SW480 (cell line): ENCODE results near the gene ANKRD66.
"Not testable (repeated sequence)": the region's sequence is repeated elsewhere in the genome, so short reads cannot be mapped to it uniquely, and the experiment has no call there.

Experiments
- DNase-seq: peaks from one replicate; pipeline ENCODE4 v3.0.0-alpha.2; 2016; ENCODE audit warnings: low spot score

The ANKRD66 gene

DNA sequence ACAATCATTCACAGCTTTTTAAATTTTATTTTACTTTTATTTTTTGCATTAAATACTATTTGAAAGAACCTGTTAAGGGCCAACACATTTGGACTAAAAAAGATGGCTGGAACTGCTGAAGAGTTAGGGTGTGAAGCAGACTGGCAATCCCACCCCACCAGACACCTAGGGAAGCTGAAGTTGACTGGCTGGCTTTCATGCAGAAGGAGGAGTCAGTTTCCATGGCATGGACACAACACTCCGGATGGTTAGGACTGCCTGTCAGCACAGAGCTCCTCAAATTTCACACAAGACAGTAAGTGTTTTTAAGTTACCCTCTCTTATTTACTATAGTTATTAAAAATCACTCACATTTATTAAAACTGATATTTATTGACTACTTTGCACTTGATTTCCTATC, at the start of gene ANKRD66:
ANKRD66 (plus strand) TSS at position 238 of the 400 bp plus-strand sequence. CDS start 5,016 bp downstream, outside the sequence.
- no peak for DNase-seq

DNA sequence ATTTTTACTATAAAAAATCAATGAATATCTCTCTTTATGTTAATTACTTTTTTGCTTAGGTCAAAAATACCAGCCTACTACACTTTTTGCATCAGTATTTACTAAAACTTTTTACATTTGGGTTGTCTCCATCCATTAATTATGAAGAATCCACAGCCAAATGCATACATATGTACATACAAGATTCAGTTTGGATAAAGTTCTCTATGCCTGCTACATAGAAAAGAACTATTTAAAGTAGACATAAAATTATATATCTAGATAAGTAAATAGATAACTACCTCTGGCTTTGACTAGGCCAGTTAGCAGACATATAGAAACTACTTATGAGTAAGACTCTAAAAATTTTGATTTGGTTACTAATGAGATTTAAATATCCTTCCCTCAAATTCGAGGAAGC, 46.8 kb upstream of the ANKRD66 start:
- DNase-seq, result no peak

DNA sequence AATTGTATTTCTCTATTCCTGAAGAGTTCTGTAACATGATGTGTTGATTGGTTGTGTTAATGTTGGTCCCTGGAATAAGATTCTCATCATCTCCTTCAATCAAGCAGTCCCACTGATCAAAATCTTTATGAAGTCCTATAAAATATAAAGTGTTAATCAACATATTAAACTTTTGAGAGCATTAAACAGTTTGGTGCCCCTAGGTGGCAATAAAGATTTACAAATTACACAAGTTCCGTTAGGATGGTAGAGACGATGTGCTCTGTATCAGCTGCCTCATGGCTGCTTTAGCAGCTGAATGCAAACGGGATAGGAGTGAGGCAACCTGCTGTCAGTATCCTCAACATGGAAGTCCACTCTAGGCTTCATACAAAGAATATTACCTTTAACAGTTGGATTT, 42.2 kb upstream of the ANKRD66 start:
- peak; percentile 56 for DNase-seq

DNA sequence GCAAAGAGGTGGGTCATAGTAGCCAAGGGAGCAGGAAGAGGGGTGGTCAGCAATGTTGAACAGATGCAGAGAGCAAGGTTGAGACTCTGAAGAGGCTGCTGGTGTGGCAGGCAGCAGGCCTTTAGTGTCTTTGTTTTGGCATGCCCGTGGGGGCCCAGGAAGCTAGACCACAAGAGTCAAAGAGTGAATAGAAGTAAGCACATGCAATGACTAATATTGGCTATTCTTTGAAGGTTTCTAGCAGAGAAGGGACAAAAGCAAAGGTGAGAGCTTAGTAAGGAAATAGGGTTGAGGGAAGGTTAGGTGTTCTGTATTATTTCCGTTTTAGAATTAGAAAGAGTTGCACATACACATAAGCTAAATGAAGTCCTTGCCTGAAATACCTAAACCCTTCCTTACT, 40.3 kb upstream of the ANKRD66 start:
- no peak for DNase-seq

DNA sequence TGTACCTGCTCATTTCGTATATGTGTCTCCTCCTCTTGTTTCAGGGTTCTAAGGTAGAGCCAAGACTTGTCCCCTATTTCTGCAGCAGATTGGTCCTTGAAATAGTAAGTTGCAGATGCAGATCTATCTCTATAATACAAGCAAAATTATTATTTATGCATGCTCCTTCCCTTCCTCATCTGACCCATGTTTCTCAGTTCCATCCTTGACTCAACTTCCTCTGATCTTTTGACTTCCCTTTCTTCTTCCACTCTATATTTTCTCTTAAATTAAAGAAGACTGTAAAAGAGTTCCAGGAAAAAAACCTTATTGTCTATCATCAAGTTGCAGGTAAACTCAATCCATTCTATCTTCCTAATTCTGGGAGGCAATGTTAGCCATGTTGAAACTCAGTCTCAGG, 35.2 kb upstream of the ANKRD66 start:
- DNase-seq, result no peak

DNA sequence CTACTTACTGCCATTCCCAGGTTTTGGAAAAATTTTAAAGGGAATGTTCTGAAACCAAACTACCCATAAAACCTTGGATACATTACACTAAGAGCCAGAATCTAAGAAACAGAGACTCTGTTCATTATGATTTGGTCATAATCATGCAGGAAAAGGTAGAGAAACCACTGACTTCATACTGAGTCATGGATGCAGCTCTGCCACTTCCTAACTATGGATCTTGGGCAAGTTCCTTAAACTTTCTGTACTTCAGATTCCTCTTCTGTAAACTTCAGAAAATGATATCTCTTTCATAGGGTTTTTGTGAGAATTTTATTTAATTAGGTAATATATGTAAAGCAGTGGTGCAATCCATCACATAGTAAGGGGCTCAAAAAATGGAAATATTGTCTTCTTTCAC, 31.6 kb upstream of the ANKRD66 start:
- no peak for DNase-seq

DNA sequence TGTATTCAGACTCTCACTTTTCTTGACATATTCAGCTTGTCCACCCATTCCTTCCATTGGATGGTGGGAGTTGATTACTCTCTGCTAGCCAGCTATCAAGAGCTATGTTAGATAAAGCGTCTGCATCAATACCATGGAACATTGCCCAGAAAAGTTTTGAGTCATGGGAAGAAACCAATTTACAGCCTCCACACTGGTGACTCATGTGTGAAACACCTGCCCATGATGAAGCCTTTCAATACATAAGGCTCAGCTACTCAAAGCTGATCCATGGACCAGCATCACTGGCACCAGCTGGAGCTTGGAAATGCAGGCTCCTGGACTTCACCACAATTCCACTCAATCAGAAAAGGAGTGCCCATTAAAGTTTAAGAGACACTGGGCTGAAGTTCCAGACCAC, 27.6 kb upstream of the ANKRD66 start:
- DNase-seq, result peak; percentile 60

DNA sequence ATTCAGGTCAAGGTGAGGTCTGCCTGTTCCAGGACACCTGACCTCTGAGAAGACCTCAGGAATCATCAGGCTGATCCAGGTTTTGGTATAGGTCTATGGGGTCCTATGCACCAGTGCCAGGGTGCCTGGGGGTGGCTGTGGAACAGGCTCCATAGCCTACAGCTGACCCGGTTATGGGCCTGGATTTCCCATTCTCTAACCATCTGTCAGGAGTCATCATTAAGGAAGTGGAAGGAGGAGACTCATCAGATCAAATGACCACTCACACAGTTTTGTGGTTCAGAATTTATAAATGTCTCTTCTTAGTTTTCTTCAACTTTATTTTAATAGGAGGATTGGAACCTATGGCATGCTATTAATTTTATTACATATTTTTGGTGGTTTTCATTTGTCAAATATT, 26.3 kb upstream of the ANKRD66 start:
- DNase-seq, result no peak

DNA sequence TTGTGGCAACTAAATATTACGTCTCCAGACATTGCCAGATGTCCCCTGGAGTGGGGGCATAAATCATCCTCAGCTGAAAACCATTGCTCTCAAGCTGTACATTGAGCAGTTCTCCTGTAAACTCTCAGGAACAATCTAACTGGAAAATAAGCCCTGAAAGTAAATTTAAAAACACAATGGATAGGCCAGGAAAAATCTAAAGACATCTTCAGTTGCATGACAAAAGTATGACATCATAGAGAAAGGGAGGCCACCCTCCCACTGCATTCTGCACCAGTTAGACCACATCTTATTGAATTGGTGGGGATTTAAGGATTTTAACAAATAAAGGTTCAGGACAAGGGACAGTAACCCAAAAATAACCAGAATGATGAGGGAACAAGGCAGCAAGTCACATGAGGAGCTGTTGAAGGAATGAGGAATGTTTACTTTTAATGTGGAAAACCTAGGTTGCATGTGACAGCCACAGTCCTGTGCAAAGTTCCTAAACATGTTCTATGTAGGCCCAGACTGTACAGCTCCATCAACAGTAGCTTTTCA, 16.9 kb upstream of the ANKRD66 start:
- no peak for DNase-seq

DNA sequence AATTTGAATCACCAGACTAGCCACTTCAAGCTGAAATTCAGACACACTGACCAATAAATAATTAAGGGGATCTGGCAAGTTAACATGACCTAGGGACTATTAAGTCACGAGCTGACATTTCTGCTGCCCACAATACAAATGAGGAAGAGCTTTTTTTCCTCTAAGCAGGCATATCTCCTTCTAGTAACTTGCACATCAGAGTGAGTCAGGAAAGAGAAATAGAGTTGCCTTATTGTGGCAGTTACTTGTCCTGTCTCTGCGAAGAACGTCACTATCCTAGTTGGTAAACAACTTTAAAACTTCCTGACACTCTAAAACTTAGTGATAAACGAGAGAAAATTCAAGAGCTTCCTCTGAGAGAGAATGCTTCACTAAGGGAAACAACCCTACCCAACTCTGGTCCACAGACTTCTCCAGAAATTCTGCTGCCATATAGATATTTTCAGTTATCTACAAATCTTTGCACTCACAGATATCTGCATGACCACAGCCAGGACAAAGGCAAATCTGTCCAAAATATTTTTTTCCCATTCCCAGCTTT, 15.7 kb upstream of the ANKRD66 start:
- DNase-seq, result no peak

DNA sequence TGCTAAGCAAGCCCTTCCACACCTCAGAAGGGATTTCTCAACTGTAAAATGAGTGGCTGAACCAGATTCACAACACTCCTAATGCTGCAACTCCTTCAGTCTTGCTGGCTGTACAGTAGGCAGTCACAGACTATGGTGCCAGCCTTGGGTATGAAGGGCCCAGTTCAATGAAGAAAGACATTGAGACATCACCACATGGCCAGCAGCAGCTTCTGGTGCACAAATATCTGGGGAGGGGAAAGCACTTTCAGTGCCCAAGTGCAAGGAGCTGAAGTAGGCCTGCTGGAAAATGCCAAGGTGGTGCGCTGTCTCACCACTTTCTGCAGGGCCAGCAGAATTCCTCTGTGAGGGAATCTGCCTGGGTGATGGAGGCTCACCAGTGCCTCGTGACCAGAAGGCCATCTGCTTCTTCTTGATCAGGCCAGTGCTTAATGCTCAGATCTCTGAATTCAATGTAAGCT, 13.4 kb upstream of the ANKRD66 start:
- no peak for DNase-seq

DNA sequence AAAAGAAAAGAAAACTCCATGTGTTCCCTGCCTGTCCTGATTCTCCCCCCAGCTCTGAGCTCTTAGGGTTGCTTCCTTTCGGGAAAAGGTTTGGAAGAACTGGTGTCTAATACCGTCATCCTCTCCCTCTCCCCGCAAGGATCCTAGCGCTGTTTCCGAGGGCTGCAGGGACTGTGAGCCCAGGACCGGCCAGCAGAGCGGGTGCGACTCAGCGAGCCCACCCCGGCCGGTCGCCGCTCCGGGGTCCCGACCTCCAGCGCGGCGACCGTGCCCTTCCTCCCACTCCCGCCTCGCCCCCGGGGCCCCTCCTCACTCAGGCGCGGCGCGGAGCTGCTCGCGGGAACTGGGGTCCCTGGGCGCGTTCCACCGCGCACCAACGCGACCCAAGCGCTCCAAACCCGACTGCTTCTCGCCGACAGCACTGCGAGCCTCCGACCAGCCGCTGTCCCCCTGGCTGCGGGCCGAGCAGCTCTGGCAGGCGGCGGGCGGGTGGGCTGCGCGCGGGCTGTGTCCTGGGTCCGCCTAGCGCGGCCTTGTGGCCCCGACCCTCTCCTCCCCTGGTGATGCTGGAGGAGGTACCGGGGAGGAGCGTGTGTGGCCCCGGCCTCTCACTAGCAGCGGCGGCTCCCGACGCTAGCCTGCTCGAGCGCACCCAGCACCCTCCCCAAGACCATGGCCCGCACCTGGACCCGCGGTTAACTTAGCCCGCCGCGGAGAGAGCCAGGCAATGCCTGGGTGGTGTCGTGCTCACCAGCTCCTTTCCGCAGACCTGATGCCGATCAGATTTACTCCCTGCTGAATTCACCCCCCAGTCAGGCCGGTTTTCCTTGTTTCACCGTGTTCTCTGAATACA, 11.6 kb upstream of the ANKRD66 start, which contains the start of gene PLA2G7:
PLA2G7 (minus strand) TSS at position 509 of the 853 bp plus-strand sequence. CDS start 12,484 bp downstream, outside the sequence.
- DNase-seq, result peak; percentile 45

DNA sequence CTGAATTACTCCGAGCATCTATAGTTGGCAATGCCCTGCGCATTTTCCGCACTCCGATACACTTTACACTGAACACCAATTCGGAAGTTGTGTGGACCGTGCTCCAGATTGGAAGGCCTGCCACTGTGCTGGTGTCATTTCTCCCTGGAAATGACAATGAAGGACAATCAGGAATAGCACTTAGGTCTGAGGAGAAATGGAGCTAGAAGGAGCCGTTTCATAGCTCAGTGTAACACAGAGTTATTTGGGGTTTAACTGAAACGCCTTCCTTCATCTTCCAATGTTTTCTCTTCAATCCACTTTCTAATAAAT, 11.1 kb upstream of the ANKRD66 start:
- no peak for DNase-seq

DNA sequence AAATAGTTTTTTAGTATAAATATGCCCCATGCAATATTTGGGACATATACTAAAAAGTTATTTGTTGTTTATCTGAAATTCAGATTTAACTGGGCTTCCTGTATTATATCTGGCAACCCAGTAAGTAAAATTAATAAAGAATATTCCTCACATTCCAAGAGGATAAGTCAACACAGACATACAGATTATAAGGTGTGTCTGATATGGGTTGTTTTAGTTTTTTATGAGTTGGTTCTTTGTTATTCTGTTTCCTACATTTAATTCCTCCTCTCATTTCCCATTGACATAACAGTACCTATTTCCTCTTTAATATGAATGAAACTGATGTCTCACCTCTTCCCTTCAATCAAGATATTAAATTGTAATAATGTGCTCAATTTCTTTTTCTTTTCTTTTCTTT, 9.8 kb upstream of the ANKRD66 start:
- no peak for DNase-seq

DNA sequence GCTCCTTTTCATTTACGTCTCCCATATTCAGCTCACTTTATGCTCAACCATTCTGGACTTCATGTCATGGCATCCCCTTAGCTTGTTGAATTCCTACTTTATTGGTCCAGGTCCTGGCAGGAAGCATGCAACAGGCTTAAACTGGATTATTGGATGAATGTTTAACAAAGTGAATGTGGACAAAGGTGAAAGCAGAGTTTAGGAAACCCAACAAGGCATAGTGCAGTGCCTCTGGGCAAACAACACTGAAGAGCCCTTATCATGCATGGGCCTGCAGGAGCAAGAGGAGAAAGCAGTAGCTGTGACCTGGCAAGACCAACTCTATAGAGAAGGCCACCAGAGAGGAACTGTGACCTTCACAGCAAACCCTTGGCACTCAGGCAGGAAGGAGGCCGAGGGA, 5.3 kb upstream of the ANKRD66 start:
- DNase-seq, result no peak

DNA sequence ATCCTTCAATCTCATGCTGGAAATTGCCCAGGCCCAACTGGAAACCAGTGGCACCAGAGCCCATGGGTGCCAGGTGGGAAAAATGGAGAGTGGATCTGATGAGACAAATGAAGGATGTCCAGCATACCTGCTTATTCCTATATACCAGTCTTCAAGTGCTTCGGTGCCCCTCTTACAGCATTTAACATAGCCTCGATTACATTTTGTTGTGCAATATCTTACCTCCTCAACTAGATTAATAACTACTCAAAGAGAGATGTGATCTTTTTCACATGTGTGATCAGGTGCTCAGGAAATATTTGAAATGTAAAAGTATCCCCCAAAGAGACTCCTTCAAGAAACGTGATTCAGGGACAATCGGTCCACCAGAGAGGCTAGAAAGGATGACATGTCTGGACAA, 4.8 kb upstream of the ANKRD66 start:
- DNase-seq, result no peak

DNA sequence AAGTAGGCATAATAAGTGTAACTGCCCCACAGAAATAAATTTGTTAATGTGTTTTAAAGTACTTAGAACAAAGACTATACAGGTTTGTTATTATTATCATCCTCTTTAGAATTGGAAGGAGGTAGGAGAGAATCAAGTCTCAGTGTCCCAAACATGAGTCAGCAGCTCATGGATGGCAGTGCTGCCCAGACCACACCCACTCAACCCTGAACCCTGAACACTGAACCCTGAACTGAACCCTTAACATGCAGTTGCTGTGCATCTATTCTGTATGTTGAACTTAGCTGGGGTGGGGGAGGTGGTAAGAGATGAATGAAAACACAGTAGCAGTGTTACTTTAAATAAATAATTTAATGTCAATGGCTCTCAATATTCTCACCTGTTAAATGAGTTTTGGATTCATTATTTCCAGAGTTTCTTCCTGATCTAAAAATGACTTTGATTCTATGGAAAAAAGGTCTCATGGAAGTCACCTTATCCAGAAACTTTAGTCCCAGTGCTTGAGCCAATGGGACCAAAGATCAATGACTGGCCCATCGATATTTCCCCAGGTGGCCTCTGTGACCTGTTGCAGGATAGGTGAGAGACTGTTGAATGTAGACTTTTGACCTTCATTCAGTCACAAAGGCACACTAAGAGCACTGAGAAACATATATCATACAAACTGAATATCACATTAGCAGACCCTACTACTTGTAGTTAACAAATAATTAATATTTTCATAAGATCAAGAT, 3.1 kb upstream of the ANKRD66 start:
- no peak for DNase-seq

DNA sequence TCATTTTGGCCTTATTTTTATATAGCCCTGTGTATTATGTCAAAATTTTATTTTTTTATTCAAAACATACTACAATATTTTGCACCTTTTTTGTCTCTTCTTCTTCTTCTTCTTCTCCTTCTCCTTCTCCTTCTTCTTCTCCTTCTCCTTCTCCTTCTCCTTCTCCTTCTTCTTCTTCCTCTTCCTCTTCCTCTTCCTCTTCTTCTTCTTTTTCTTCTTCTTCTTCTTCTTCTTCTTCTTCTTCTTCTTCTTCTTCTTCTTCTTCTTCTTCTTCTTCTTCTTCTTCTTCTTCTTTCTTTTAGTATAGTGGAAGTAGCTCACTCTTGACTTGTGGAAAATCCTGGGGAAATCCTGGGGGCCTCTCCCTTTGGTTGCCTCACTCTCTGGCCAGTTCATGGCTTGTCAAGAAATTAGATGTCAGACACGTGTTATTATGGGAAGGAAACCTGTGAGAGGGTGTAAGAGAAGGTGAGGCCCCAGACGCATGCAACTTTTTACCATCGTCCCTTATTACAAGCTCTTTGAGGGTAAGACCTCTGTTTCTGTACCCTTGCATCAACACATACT, 2.5 kb upstream of the ANKRD66 start:
- not testable (repeated sequence) for DNase-seq

DNA sequence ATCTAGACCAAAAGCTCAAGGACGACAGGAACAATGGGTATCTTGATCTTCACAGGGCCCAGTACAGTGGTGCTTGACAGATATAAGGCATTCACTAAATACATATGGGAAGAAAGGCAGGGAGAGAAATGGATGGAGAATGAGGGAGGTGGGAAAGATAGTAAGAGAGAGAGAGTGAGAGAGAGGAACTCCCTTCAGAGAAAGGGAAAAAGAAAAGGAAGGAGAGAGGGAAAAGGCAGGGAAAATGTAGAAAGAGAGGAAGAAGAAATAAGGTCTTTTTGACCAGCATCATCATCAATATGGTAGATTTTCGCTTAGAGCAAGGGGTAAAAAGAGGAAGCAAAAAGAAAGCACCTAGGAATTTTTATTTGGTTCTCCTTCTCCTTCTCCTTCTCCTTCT, 760 bp upstream of the ANKRD66 start:
- DNase-seq, result no peak

DNA sequence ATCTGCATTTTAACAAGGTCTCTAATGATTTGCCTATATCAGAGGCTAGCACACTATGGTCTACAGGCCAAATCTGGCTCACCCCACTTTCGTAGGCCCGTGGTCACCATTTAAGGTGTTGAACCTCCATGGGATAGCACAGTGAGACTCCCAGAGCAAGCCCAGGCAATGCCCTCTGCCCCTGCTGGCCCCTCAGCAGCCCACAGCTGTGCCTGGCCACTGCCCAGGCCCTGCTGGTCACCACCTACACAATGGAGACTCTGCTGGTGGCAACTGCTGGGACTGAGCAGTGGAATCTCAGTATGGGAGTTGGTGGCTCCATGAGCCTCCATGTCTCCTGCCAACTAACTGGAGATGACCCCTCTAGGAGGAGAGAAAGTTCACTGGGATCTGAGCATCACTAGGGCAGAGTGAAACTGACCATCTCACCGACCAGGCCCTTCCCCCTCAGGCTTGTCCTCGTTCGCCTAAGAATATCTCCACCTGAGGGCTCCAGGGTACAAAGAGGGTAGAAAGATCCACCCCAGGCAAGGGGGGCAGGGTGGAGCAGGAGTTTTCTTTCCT, 2.3 kb downstream of the ANKRD66 start:
- DNase-seq, result no peak

DNA sequence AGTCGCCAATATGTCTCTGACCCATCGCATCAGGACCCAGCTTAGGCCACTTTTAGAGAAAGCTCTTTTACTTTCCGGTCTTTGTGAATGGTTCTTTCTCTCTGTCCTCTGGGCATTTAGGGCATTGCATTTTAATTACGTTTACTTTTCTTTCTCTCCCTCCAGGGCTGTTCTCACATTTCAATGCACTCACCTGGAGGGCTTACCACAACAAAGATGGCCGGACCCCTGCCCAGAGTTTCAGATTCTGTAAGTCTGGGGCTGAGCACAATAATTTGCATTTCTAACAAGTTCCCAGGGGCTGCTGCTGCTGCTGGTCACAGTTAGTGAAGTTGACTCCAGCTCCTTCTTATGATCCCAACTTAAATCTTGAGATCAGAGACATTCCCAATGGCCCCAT, 3.0 kb downstream of the ANKRD66 start:
- no peak for DNase-seq

DNA sequence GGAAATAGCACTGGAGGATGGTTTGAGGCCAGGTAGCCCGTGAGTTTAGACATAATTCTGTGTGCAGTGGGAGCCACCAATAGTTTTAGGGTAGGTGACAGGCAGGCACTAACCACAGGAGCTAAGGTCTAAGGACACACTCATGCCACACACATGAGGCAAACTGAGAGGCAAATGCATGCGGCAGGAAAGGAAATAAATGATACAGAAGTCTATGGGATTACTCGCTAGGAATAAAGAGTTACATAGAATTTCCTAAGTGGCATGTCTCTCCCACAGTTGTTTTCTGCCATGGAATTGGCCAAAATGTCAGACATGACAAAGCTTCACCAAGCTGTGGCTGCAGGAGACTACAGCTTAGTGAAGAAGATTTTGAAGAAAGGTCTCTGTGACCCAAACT, 4.9 kb downstream of the ANKRD66 start:
- DNase-seq, result no peak
